ENCODE data around the gene CENPP.

Gene CENPP

DNA sequence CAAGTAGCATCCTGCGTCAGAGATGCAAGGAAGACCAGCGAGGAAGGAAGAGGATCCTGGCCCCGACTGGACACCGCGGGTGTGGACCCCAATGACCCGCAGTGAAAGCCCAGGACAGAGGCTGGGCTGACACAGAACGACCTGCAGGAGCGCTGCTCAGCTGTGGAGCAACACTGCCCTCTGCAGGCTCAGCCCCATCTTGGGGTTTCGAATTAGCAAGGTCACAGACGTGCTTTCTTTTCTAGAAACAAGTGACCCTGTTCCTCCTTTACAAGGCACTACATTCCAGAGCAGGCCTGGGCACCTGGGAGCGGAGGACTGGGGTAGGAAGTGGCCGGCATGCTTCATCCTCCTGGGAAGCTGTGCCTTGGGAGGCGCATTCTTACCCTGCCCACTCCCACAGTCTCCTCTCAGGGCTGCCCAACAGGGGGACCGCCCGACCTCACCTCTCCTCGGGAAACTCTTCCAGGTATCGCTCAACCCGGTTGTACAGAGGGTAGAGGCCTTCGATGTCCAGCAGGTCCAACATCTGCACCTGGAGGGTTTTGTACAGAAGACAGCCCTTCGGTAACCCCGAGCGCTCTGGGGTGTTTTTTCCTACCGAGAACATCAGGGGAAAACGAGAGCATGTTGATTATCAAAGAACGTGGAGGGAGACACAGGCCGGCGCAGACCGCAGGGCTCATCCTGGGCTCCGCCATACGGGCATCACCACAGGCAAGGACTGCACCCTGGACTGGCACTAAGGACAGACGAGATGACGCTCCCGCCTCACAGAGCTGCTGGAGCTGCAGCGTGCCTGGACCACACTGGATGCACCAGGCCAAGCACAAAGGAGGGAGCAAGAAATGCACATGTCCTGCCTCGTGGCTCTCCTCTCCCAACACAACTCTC lies 309.2 kb downstream of the CENPP start:
- no peak overlapping the region for H3K4me2 ChIP-seq (ENCODE audit: low read length)
- H3K9ac ChIP-seq, result no peak overlapping the region
- no peak overlapping the region for H3K27ac ChIP-seq
- peak overlapping the region; percentile 22 for H2AFZ ChIP-seq
- H3K4me1 ChIP-seq, result no peaks in the 10 kb centered on the region
- TF ChIP-seq, protein P1, sequence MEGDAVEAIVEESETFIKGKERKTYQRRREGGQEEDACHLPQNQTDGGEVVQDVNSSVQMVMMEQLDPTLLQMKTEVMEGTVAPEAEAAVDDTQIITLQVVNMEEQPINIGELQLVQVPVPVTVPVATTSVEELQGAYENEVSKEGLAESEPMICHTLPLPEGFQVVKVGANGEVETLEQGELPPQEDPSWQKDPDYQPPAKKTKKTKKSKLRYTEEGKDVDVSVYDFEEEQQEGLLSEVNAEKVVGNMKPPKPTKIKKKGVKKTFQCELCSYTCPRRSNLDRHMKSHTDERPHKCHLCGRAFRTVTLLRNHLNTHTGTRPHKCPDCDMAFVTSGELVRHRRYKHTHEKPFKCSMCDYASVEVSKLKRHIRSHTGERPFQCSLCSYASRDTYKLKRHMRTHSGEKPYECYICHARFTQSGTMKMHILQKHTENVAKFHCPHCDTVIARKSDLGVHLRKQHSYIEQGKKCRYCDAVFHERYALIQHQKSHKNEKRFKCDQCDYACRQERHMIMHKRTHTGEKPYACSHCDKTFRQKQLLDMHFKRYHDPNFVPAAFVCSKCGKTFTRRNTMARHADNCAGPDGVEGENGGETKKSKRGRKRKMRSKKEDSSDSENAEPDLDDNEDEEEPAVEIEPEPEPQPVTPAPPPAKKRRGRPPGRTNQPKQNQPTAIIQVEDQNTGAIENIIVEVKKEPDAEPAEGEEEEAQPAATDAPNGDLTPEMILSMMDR (IDR thresholded peaks at IDR 0.05), result peak; percentile 67
- no peaks in the 10 kb centered on the region for H3K9me3 ChIP-seq (ENCODE audit: control insufficient read depth, low read length)
- H3K36me3 ChIP-seq (ENCODE audit: control insufficient read depth, insufficient read depth, low read length), result no peaks in the 10 kb centered on the region
- no peaks in the 10 kb centered on the region for H3K79me2 ChIP-seq
- no peaks in the 10 kb centered on the region for H3K27me3 ChIP-seq (ENCODE audit: control insufficient read depth, insufficient read depth, low read length)
- H3K4me3 ChIP-seq (ENCODE audit: low read depth, low read length), result no peak overlapping the region

DNA sequence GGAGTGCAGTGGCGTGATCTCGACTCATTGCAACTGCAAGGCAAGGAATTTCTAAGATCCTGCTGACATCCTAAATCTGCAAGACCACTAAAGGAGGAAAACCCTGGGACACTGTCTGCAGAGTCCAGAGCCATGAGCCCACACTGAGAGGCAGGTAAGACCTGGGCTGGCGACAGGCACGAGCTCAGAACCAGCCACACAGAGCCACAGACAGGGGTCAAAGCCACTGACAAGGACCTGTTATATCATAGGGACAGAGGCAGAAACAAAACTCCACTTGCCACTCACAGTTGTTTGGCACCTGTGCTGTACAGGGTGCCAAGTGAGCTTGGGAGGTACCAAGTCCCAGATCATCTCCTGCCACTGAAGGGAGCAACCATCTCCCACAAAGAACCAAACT lies 310.0 kb downstream of the CENPP start:
- no peak overlapping the region for H3K4me2 ChIP-seq (ENCODE audit: low read length)
- no peaks in the 10 kb centered on the region for H3K27me3 ChIP-seq (ENCODE audit: control insufficient read depth, insufficient read depth, low read length)
- H3K9ac ChIP-seq, result no peak overlapping the region
- H3K9me3 ChIP-seq (ENCODE audit: control insufficient read depth, low read length), result no peaks in the 10 kb centered on the region
- no peaks in the 10 kb centered on the region for H3K36me3 ChIP-seq (ENCODE audit: control insufficient read depth, insufficient read depth, low read length)
- H3K4me3 ChIP-seq (ENCODE audit: low read depth, low read length), result no peak overlapping the region
- H3K79me2 ChIP-seq, result no peaks in the 10 kb centered on the region
- H3K27ac ChIP-seq, result no peak overlapping the region
- H3K4me1 ChIP-seq, result no peaks in the 10 kb centered on the region
- H2AFZ ChIP-seq, result no peak overlapping the region
- TF ChIP-seq, protein P1 (IDR thresholded peaks at IDR 0.05), result no peak

DNA sequence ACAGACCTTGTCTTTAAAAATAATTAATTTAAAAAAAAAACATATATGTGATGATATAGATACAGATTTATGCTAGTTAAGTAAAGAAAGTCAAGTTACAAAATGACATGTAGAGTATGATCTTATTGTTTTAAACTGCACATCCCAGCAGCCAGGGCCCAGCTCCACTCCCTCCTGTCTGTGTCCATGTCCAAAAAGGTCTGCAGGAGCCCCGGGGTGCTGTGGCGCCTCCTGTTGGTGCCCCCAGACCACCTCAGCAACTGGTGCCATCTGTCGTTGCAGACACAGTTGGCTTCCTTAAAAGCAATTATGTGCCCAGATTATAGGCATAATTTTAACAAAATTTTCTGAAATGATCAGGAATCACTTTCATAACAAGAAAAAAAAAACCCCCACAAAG lies 310.9 kb downstream of the CENPP start:
- no peaks in the 10 kb centered on the region for H3K79me2 ChIP-seq
- no peak overlapping the region for H3K4me2 ChIP-seq (ENCODE audit: low read length)
- no peaks in the 10 kb centered on the region for H3K9me3 ChIP-seq (ENCODE audit: control insufficient read depth, low read length)
- no peak overlapping the region for H3K27ac ChIP-seq
- no peak overlapping the region for H2AFZ ChIP-seq
- H3K4me3 ChIP-seq (ENCODE audit: low read depth, low read length), result no peak overlapping the region
- no peak overlapping the region for H3K9ac ChIP-seq
- no peaks in the 10 kb centered on the region for H3K36me3 ChIP-seq (ENCODE audit: control insufficient read depth, insufficient read depth, low read length)
- no peaks in the 10 kb centered on the region for H3K4me1 ChIP-seq
- TF ChIP-seq, protein P1 (IDR thresholded peaks at IDR 0.05), result no peak
- no peaks in the 10 kb centered on the region for H3K27me3 ChIP-seq (ENCODE audit: control insufficient read depth, insufficient read depth, low read length)

DNA sequence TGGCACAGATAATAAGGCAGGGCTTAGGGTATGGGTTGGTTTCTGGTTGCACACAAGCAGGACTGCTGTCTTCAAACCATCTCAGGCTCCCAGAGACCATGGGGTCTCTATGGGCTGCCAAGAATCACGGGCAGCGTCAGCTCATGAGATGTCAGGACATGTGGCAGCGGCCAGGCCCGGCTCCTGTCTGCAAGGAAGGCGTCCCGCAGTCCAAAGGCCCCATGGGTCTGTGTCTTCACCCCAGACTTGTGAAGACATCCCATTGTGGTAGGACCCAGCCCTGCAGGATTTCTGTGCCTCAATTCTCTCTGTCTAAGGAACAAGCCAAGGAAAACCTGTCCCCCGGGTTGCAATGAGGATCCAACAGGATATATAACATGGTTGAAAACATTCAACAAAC lies 311.6 kb downstream of the CENPP start:
- no peaks in the 10 kb centered on the region for H3K9me3 ChIP-seq (ENCODE audit: control insufficient read depth, low read length)
- no peaks in the 10 kb centered on the region for H3K4me1 ChIP-seq
- no peak overlapping the region for H3K4me3 ChIP-seq (ENCODE audit: low read depth, low read length)
- no peak overlapping the region for H3K27ac ChIP-seq
- no peaks in the 10 kb centered on the region for H3K36me3 ChIP-seq (ENCODE audit: control insufficient read depth, insufficient read depth, low read length)
- H2AFZ ChIP-seq, result no peak overlapping the region
- TF ChIP-seq, protein P1 (IDR thresholded peaks at IDR 0.05), result no peak
- no peaks in the 10 kb centered on the region for H3K27me3 ChIP-seq (ENCODE audit: control insufficient read depth, insufficient read depth, low read length)
- H3K79me2 ChIP-seq, result no peaks in the 10 kb centered on the region
- no peak overlapping the region for H3K4me2 ChIP-seq (ENCODE audit: low read length)
- H3K9ac ChIP-seq, result no peak overlapping the region
